A673 (cell line): ENCODE results near the gene OCEL1.
"Not testable (repeated sequence)": the region's sequence is repeated elsewhere in the genome, so short reads cannot be mapped to it uniquely, and the experiment has no call there.

Experiments
- CTCF ChIP-seq: fragments of 300-800, 200-600 bp; sonication (generic); conservative IDR thresholded peaks from 2 replicates; pipeline ENCODE4 v1.5.1; 2017; ENCODE audit warnings: low read depth, mild to moderate bottlenecking, antibody characterized with exemption, low read length, moderate library complexity, mixed read lengths
- EZH2 ChIP-seq: fragments of 200-600 bp; sonication (generic); IDR thresholded peaks from 2 replicates; pipeline ENCODE4 v1.6.1; 2017; ENCODE audit warnings: borderline replicate concordance, low read depth, mild to moderate bottlenecking, mixed read lengths, antibody characterized with exemption, low read length; ENCODE audit not compliant: poor library complexity, severe bottlenecking

- TF ChIP-seq CTCF, EZH2: not testable (repeated sequence)
Observed at GRCh38 chr19:17274892-17275291, 48.9 kb downstream of the OCEL1 start.
